Measurements from ENCODE around the gene JMJD6. TPM values are rescaled to one million over a fixed set of nuclear protein-coding genes. Genes with fewer than 3 reads are reported as not detected.
A peak's percentile ranks its signal among the peaks of the same experiment; 100 is the strongest.

Gene JMJD6
- total and polyA plus RNA-seq, 9 of the 15 experiments (the other 6 are each of a cell fraction or from before 2014, with no cell fraction given) = 2.5 to 52.3 (median 36.3) TPM

- TF ChIP-seq, protein P1, sequence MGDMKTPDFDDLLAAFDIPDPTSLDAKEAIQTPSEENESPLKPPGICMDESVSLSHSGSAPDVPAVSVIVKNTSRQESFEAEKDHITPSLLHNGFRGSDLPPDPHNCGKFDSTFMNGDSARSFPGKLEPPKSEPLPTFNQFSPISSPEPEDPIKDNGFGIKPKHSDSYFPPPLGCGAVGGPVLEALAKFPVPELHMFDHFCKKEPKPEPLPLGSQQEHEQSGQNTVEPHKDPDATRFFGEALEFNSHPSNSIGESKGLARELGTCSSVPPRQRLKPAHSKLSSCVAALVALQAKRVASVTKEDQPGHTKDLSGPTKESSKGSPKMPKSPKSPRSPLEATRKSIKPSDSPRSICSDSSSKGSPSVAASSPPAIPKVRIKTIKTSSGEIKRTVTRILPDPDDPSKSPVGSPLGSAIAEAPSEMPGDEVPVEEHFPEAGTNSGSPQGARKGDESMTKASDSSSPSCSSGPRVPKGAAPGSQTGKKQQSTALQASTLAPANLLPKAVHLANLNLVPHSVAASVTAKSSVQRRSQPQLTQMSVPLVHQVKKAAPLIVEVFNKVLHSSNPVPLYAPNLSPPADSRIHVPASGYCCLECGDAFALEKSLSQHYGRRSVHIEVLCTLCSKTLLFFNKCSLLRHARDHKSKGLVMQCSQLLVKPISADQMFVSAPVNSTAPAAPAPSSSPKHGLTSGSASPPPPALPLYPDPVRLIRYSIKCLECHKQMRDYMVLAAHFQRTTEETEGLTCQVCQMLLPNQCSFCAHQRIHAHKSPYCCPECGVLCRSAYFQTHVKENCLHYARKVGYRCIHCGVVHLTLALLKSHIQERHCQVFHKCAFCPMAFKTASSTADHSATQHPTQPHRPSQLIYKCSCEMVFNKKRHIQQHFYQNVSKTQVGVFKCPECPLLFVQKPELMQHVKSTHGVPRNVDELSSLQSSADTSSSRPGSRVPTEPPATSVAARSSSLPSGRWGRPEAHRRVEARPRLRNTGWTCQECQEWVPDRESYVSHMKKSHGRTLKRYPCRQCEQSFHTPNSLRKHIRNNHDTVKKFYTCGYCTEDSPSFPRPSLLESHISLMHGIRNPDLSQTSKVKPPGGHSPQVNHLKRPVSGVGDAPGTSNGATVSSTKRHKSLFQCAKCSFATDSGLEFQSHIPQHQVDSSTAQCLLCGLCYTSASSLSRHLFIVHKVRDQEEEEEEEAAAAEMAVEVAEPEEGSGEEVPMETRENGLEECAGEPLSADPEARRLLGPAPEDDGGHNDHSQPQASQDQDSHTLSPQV (IDR thresholded peaks at IDR 0.05) = no peak
- TF ChIP-seq MAZ (CRISPR knock-in tag; conservative IDR thresholded peaks at IDR 0.05 in 1 of 2, IDR thresholded peaks at IDR 0.05 in 1 of 2) (peak in 1 of 2 experiments; percentile 49; a peak in 1 of 4 replicates), NFE2 (IDR thresholded peaks at IDR 0.05; ENCODE audit: low read depth) (no peak)
These were observed 44.9 kb downstream of the JMJD6 start (continued) for GRCh38 chr17:76681222-76682137.

GRCh38 chr17:76679239-76679638, 47.2 kb downstream of the JMJD6 start:
- intact Hi-C loops (cut with micrococcal nuclease) = no loop called here
- H3K36me3 ChIP-seq (ENCODE audit: control insufficient read depth, insufficient read depth, low read length) = no peaks in the 10 kb centered on the region
- no peak overlapping the region for H2AFZ ChIP-seq (ENCODE audit: low read depth, low read length)
- H3K9me3 ChIP-seq (replicated peaks; ENCODE audit: control insufficient read depth, insufficient read depth, low read depth, low read length) = no peaks in the 10 kb centered on the region
- no TSS peak for BruUV-seq (replicated peaks)
- ChIA-PET CTCF (ENCODE audit: low intra/inter-chr PET ratio) (no interaction called here), POLR2A (interaction anchor here (0.6 kb wide), 1 partner anchor 178 kb away, joined by 3 read pairs; the partner anchor contains the start of gene RHBDF2)
- in situ Hi-C loops (cut with MboI) = no loop called here
- H4K20me1 ChIP-seq (replicated peaks; ENCODE audit: control insufficient read depth, insufficient read depth, low read length) = no peaks in the 10 kb centered on the region; the same call in none of the 2 replicates
- no peak for TF ChIP-seq ARNT (IDR thresholded peaks at IDR 0.05)
- no peak for TF ChIP-seq HMG20B (CRISPR knock-in tag; IDR thresholded peaks at IDR 0.05)
- no peak for TF ChIP-seq ARID1B (IDR thresholded peaks at IDR 0.05)
- TF ChIP-seq ZNF311 (CRISPR knock-in tag; IDR thresholded peaks at IDR 0.05) = no peak
- ATAC-seq (no peak), DNase-seq (ENCODE audit: extremely low read depth in 1 of 4, low spot score in 3 of 4) (no peak), FAIRE-seq (no peak)
- H3K9me1 ChIP-seq (ENCODE audit: control insufficient read depth, insufficient read depth, low read length) = no peaks in the 10 kb centered on the region
- H3K4me2 ChIP-seq (ENCODE audit: insufficient read depth, low read length) = no peak overlapping the region
- H3K79me2 ChIP-seq (ENCODE audit: control insufficient read depth, insufficient read depth, low read length) = no peaks in the 10 kb centered on the region
- no peak overlapping the region for H3K9ac ChIP-seq (ENCODE audit: insufficient read depth in 1 of 2, low read depth in 2 of 2, low read length in 2 of 2)
- no CpG with 5 or more reads among the region's 1 CpG for WGBS (ENCODE audit: insufficient coverage, low coverage, missing lambda C conversion rate)
- H3K4me1 ChIP-seq (replicated peaks in 1 of 2; ENCODE audit: control insufficient read depth in 2 of 2, insufficient read depth in 2 of 2, low read length in 2 of 2) = peaks cover 18 to 42% of the 10 kb centered on the region in 2 experiments
- no peak overlapping the region for H3K27ac ChIP-seq (ENCODE audit: extremely low read depth, low read depth, low read length)
- no peak overlapping the region for H3K4me3 ChIP-seq
- H3K27me3 ChIP-seq (ENCODE audit: control insufficient read depth in 2 of 2, insufficient read depth in 2 of 2, low read length in 2 of 2) = no peaks in the 10 kb centered on the region
